Erythroblast (primary cell): Measurements from ENCODE around the gene TMEM120B.

ENCODE experiments used
- GATA1 ChIP-seq: IDR thresholded peaks from 2 replicates; pipeline ENCODE4 v1.6.1; 2011; ENCODE audit warnings: low read depth, mild to moderate bottlenecking, control low read depth, low read length, moderate library complexity
- POLR2A ChIP-seq: IDR thresholded peaks from 2 replicates; pipeline ENCODE4 v1.6.1; 2011; ENCODE audit warnings: mild to moderate bottlenecking, low read length

- no peak for TF ChIP-seq POLR2A
- no peak for TF ChIP-seq GATA1
Measured at GRCh38 chr12:121725423-121725822, 12.9 kb downstream of the TMEM120B start.
